Activated CD4-positive, alpha-beta T cell treated with anti-CD3 and anti-CD28 coated beads, Interleukin-2, amount 10 ng/mL, durations not matched to agents 7 days and 5 days (primary cell): ENCODE measurements around the gene MIA. TPM values are rescaled to one million over a fixed set of nuclear protein-coding genes. Genes with fewer than 3 reads are reported as not detected.

ENCODE experiments used
- CTCF ChIA-PET: fragments of 350-600 bp; sonication (Branson Sonifier 250); formaldehyde crosslinking; loops from one replicate; lab custom pipeline; 2021; ENCODE audit warnings: antibody characterized with exemption; lab: Charles Lee
- POLR2A ChIA-PET: fragments of 350-600 bp; sonication (Branson Sonifier 250); formaldehyde crosslinking; loops from one replicate; lab custom pipeline; 2021; ENCODE audit warnings: antibody characterized with exemption; lab: Charles Lee
- DNase-seq: peaks from one replicate; pipeline ENCODE4 v3.0.0-alpha.2; 2020
- H3K27ac Mint-ChIP-seq: one replicate; pipeline ENCODE4 v1.8.0; 2021; ENCODE audit warnings: mild to moderate bottlenecking, moderate library complexity, mixed read lengths
- H3K27me3 Mint-ChIP-seq: one replicate; pipeline ENCODE4 v1.8.0; 2021; ENCODE audit warnings: mixed read lengths
- H3K36me3 Mint-ChIP-seq: one replicate; pipeline ENCODE4 v1.8.0; 2021; ENCODE audit warnings: low read depth, mixed read lengths
- H3K4me1 Mint-ChIP-seq: one replicate; pipeline ENCODE4 v1.8.0; 2021; ENCODE audit warnings: mixed read lengths
- H3K4me3 Mint-ChIP-seq: one replicate; pipeline ENCODE4 v1.8.0; 2021; ENCODE audit warnings: mild to moderate bottlenecking, moderate library complexity, mixed read lengths
- H3K9me3 Mint-ChIP-seq: one replicate; pipeline ENCODE4 v1.8.0; 2021; ENCODE audit warnings: mixed read lengths
- total RNA-seq, 2 experiments: library from RNA; stranded (reverse); gene quantifications; one replicate each; pipeline ENCODE4 v1.2.3, GENCODE V29; 2021

The MIA gene
- total RNA-seq, 2 experiments from 2014 or later: 0.89 TPM; not detected in 1

DNA sequence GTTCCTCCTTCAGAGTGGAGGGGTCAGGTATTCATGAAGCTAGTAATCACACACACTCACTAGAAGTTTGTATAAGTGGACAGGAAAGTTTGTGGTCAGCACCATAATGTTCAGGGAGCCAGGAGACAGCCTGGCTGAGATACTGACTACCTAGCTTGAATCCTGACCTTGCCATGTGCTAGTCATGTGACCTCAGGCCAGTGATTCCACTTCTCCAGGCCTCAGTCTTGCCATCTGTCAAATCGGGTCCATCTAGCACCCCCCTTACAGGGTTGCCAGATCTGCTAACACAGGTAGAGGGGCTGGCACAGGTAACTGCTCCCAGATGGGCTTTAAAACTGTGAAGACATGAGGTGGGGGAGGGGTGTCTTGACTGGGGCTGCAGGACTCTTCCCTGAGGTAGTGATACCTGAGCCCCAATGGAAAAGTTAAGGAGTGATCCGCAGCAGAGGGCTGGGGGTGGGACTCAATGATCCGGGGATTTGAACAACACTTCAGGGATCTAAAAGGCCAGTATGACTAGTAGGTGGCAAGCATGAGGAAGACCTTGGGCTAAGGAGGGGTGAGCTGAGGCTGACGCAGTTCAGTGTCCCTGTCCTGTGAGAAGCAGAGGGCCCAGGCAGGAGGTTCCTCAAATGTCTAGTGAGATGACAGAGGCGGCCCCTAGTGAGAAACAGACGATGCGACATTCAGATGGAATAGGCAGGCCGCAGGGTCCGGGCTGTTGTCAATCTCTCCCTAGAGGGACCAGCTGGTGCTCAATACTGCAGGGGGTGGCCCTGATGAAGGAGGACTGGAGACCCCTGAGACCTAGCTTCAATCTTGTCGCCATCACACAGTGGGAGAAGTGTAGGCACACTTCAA, 33.6 kb upstream of the MIA start:
- Mint-ChIP-seq H3K4me1 (peaks cover 5% of the 10 kb centered on the region), H3K36me3 (peaks cover 7% of the 10 kb centered on the region), H3K27me3 (no peaks in the 10 kb centered on the region), H3K4me3 (no peak overlapping the region), H3K9me3 (no peaks in the 10 kb centered on the region), H3K27ac (no peak overlapping the region)
- no peak for DNase-seq
- ChIA-PET POLR2A (no interaction called here), CTCF (interaction anchor here (1.4 to 3.5 kb wide), 2 partner anchors 8 to 15 kb away, joined by 7 to 10 read pairs; no protein-coding TSS in a partner anchor)

DNA sequence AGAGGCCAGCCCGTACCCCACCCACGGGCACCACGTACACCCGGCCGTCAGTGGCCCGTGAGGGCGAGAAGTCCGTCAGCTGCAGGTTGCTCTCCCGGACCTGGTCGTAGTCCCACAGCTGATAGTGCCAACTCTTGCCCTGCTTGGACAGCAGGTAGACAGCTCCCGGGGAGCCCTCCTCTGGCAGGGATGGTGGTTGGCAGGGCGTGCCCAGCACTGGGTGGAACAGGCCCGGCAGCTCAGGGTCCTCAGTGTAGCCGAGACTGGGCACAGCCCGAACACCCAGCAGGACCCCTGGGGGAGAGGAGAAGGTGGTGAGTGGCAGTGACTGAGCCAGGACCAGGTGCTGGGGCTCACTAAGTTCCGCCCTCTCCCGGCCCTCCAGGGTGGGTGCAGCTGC, 32.8 kb upstream of the MIA start:
- Mint-ChIP-seq H3K4me3 (no peak overlapping the region), H3K27ac (no peak overlapping the region), H3K27me3 (no peaks in the 10 kb centered on the region), H3K36me3 (peaks cover 6% of the 10 kb centered on the region), H3K4me1 (peaks cover 5% of the 10 kb centered on the region), H3K9me3 (no peaks in the 10 kb centered on the region)
- POLR2A ChIA-PET: no interaction called here
- no peak for DNase-seq
- CTCF ChIA-PET: interaction anchor here (0.6 to 3.5 kb wide), 4 partner anchors 8 to 318 kb away, joined by 3 to 10 read pairs (median 5); no protein-coding TSS in a partner anchor

DNA sequence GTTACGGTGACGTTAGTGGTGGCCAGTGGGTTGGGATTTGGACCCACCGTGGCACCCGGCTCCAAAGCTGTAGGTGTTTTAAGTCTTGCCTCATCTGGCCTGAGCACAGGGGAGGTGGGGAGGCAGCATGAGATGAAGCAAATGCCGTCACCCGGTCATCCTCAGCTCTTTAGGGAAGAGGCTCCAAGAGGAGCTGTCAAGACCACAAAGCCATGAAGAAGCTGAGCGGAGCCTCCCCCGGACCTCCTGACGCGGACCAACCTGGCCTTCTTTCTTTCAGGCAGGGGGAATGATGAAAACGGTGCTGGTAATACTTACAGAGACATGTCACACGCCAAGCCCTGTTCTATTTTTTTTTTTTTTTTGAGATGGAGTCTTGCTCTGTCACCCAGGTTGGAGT, 32.4 kb upstream of the MIA start:
- H3K9me3 Mint-ChIP-seq: no peaks in the 10 kb centered on the region
- peaks cover 5% of the 10 kb centered on the region for H3K4me1 Mint-ChIP-seq
- peaks cover 3% of the 10 kb centered on the region for H3K36me3 Mint-ChIP-seq
- H3K4me3 Mint-ChIP-seq: no peak overlapping the region
- POLR2A ChIA-PET: no interaction called here
- no peaks in the 10 kb centered on the region for H3K27me3 Mint-ChIP-seq
- CTCF ChIA-PET: interaction anchor here (0.6 to 3.5 kb wide), 5 partner anchors 9 to 318 kb away, joined by 3 to 10 read pairs (median 5); no protein-coding TSS in a partner anchor
- no peak overlapping the region for H3K27ac Mint-ChIP-seq
- no peak for DNase-seq

DNA sequence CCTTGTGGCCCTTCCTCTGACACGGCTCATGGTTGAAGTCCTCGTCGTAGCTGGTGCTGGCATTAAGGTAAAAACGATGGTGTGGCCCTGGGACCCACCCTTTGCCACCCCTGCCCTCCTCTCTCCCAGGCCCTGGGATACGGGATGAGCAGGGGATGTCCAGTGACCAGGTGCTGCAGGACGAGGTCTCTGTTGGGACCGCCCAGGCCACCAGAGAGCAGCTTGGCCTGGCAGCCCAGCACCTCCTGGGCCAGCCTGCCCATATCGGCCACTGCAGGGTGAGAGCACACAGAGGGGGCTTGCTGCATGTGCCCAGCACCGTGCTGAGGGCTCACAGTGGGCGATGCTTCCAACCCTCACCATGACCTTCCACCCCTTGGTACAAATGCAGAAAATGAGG, 31.4 kb upstream of the MIA start:
- Mint-ChIP-seq H3K9me3 (no peaks in the 10 kb centered on the region), H3K4me1 (peaks cover 7% of the 10 kb centered on the region), H3K27me3 (no peaks in the 10 kb centered on the region), H3K27ac (no peak overlapping the region), H3K36me3 (peaks cover 7% of the 10 kb centered on the region), H3K4me3 (no peak overlapping the region)
- ChIA-PET CTCF (interaction anchor here (1.1 to 3.5 kb wide), 5 partner anchors 9 to 76 kb away, joined by 3 to 10 read pairs (median 4); no protein-coding TSS in a partner anchor), POLR2A (no interaction called here)
- no peak for DNase-seq

DNA sequence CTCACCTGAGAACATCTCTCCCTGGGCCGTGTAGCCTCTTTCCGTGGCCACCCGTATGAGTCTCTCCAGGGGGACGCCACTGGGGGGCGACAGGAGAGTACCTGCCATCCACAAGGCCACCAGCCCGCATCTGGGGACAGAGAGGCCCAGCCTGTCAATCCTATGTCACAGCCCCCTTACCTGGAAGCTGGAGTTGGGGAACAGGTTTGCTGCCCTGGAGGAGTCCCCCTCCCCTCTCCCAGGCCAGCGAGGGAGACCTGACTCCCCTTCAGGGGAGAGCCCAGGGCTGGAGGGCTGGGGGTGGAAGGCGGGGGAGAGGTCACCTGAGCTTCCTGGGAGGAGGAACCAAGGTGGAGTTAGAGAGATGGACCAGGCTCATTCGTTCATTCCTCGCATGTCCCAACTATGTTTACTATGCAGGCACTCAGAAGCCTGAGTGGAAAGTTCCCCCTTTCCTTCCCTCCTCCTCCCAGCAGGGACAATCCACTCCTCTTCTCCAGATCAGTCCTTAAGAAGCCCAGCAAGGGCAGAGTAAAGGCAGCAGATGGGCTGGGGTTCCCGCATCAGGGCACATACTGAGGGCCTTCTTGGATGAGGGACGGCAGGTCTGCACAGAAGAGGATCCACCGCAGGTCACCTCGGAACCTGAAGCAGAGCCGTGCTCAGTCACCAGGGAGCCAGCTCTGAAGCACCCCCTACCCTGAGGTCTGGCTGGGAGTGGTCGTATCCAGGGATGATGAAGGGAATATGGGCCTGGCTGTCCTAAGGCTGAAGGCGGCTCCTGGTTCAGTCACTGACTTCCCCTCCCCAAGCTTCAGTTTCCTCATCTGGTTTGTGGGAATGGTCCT, 30.5 kb upstream of the MIA start:
- Mint-ChIP-seq H3K36me3 (peaks cover 10% of the 10 kb centered on the region), H3K27me3 (no peaks in the 10 kb centered on the region), H3K9me3 (no peaks in the 10 kb centered on the region), H3K4me3 (no peak overlapping the region), H3K4me1 (peaks cover 15% of the 10 kb centered on the region), H3K27ac (no peak overlapping the region)
- CTCF ChIA-PET: interaction anchor here (1.1 to 3.5 kb wide), 5 partner anchors 8 to 75 kb away, joined by 4 to 10 read pairs (median 4); no protein-coding TSS in a partner anchor
- DNase-seq: peak; percentile 18
- POLR2A ChIA-PET: no interaction called here

DNA sequence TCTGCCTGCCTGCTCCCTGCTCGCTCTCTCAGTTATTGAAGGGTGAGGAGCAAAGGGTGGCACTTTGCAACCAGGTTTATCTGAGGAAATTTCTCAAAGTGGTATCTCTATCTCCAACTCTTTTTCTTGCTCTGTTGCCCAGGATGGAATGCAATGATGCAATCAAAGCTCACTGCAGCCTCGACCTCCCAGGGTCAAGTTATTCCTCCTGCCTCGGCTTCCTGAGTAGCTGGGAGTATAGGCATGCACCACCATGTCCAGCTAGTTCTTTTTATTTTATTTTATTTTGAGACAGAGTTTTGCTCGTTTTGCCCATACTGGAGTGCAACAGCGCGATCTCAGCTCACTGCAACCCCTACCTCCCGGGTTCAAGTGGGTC, 29.9 kb upstream of the MIA start:
- H3K4me1 Mint-ChIP-seq: peaks cover 19% of the 10 kb centered on the region
- POLR2A ChIA-PET: no interaction called here
- no peaks in the 10 kb centered on the region for H3K27me3 Mint-ChIP-seq
- H3K36me3 Mint-ChIP-seq: peaks cover 12% of the 10 kb centered on the region
- no peak overlapping the region for H3K4me3 Mint-ChIP-seq
- H3K9me3 Mint-ChIP-seq: no peaks in the 10 kb centered on the region
- CTCF ChIA-PET: interaction anchor here (1.3 to 3.5 kb wide), 3 partner anchors 8 to 74 kb away, joined by 4 to 10 read pairs (median 5); no protein-coding TSS in a partner anchor
- DNase-seq: no peak
- no peak overlapping the region for H3K27ac Mint-ChIP-seq

DNA sequence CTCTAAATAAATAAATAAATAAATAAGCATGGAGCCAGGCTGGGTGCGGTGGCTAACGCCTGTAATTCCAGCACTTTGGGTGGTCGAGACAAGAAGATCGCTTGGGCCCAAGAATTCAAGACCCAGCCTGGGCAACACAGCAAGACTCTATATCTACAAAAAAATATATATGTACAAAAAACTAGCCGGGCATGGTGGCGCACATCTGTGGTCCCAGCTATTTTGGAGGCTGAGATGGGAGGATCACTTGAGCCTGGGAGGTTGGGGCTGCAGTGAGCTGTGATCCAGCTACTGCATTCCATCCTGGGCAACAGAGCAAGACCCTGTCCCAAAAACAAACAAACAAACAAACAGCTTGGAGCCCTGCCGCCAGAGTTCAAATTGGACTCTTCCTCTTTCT, 27.8 kb upstream of the MIA start:
- H3K9me3 Mint-ChIP-seq: no peaks in the 10 kb centered on the region
- peaks cover 23% of the 10 kb centered on the region for H3K4me1 Mint-ChIP-seq
- ChIA-PET POLR2A (interaction anchor here (0.7 kb wide), 1 partner anchor 60 kb away, joined by 3 read pairs; no protein-coding TSS in a partner anchor), CTCF (interaction anchor here (0.8 to 2.1 kb wide), 4 partner anchors 9 to 48 kb away, joined by 3 to 6 read pairs (median 4); partner anchors contain the start of genes COQ8B and ITPKC)
- no peak overlapping the region for H3K27ac Mint-ChIP-seq
- peaks cover 27% of the 10 kb centered on the region for H3K36me3 Mint-ChIP-seq
- no peak overlapping the region for H3K4me3 Mint-ChIP-seq
- no peak for DNase-seq
- H3K27me3 Mint-ChIP-seq: no peaks in the 10 kb centered on the region

- H3K36me3 Mint-ChIP-seq: peaks cover 40% of the 10 kb centered on the region
- peaks cover 40% of the 10 kb centered on the region for H3K4me1 Mint-ChIP-seq
- H3K27me3 Mint-ChIP-seq: no peaks in the 10 kb centered on the region
- H3K4me3 Mint-ChIP-seq: peak within 1 kb of the TSS; percentile 100
- H3K9me3 Mint-ChIP-seq: no peaks in the 10 kb centered on the region
- CTCF ChIA-PET: interaction anchor here (0.5 to 3.1 kb wide), 10 partner anchors 8 to 116 kb away, joined by 3 to 9 read pairs (median 4); partner anchors contain the start of genes COQ8B and ITPKC
- H3K27ac Mint-ChIP-seq: peak within 1 kb of the TSS; percentile 100
- DNase-seq: peak; percentile 100
- POLR2A ChIA-PET: interaction anchor here (0.6 to 0.9 kb wide), 2 partner anchors 28 to 398 kb away, joined by 3 to 10 read pairs; partner anchors contain the start of gene RAB4B
Measured at GRCh38 chr19:40750058-40750873, 25.1 kb upstream of the MIA start, which contains the start of gene ACTMAP. Gene ACTMAP, minus strand, starts transcription at chr19:40750477. Its CDS starts 674 bp downstream, at chr19:40749803.

GRCh38 chr19:40750874-40751537, 24.3 kb upstream of the MIA start, which contains the start of gene SNRPA:
Gene SNRPA, plus strand, starts transcription at chr19:40751203. Its CDS starts 206 bp downstream, at chr19:40751409.
- Mint-ChIP-seq H3K4me1 (peaks cover 48% of the 10 kb centered on the region), H3K4me3 (peak within 1 kb of the TSS; percentile 100), H3K9me3 (no peaks in the 10 kb centered on the region), H3K27ac (peak within 1 kb of the TSS; percentile 100), H3K36me3 (peaks cover 48% of the 10 kb centered on the region), H3K27me3 (no peaks in the 10 kb centered on the region)
- CTCF ChIA-PET: interaction anchor here (0.5 to 3.1 kb wide), 7 partner anchors 15 to 117 kb away, joined by 3 to 9 read pairs (median 4); partner anchors contain the start of genes COQ8B and ITPKC
- POLR2A ChIA-PET: interaction anchor here (0.9 kb wide), 2 partner anchors 27 kb away, joined by 3 to 10 read pairs; partner anchors contain the start of gene RAB4B
- DNase-seq: peak; percentile 98

DNA sequence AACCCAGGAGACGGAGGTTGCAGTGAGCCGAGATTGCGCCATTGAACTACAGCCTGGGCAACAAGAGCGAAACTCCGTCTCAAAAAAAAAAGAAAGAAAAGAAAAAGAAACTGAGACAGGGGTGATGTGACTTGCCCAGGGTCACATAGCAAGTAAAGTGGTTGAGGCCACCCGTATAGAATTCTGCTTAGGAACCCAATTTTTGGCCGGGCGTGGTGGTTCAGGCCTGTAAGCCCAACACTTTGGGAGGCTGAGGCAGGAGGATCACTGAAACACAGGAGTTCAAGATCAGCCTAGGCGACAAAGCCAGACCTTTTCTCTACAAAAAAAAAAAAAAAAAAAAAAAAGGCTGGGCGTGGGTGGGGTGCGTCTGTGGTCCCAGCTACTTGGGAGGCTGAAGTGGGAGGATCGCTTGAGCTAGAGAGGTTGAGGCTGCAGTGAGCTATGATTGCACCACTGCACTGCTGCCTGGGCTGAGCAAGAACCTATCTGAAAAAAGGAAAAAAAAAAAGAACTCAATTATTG, 23.0 kb upstream of the MIA start:
- Mint-ChIP-seq H3K27ac (peak overlapping the region; percentile 100), H3K4me3 (peak overlapping the region; percentile 100), H3K9me3 (no peaks in the 10 kb centered on the region), H3K27me3 (no peaks in the 10 kb centered on the region), H3K4me1 (peaks cover 57% of the 10 kb centered on the region), H3K36me3 (peaks cover 57% of the 10 kb centered on the region)
- POLR2A ChIA-PET: interaction anchor here (0.7 kb wide), 1 partner anchor 19 kb away, joined by 11 read pairs; no protein-coding TSS in a partner anchor
- no peak for DNase-seq
- CTCF ChIA-PET: interaction anchor here (0.5 to 2.8 kb wide), 8 partner anchors 8 to 340 kb away, joined by 3 to 14 read pairs (median 4); no protein-coding TSS in a partner anchor
